IMR-90 (cell line): ENCODE data around the gene CYTH1.

Experiments
- CEBPB ChIP-seq: IDR thresholded peaks from 2 replicates; pipeline ENCODE4 v1.6.1; 2012; ENCODE audit warnings: low read depth, low read length, improper control_type of control experiment
- MAZ ChIP-seq: IDR thresholded peaks from 2 replicates; pipeline ENCODE4 v1.6.1; 2012; ENCODE audit warnings: low read depth, mild to moderate bottlenecking, low read length, improper control_type of control experiment, moderate library complexity, borderline replicate concordance
- POLR2A ChIP-seq: IDR thresholded peaks from 2 replicates; pipeline ENCODE4 v1.6.1; 2012; ENCODE audit warnings: mild to moderate bottlenecking, low read depth, low read length
- RAD21 ChIP-seq: IDR thresholded peaks from 2 replicates; pipeline ENCODE4 v1.6.1; 2012; ENCODE audit warnings: low read length, improper control_type of control experiment
- RFX5 ChIP-seq: IDR thresholded peaks from 2 replicates; pipeline ENCODE4 v1.8.0; 2012; ENCODE audit warnings: low read depth, mild to moderate bottlenecking, low read length, moderate library complexity
- SMC3 ChIP-seq: fragments of 150-350 bp; IDR thresholded peaks from 2 replicates; pipeline ENCODE4 v1.6.1; 2016; ENCODE audit warnings: low read depth, mild to moderate bottlenecking, antibody characterized with exemption, low read length, moderate library complexity
- TF ChIP-seq, protein P1 (sequence below): conservative IDR thresholded peaks from 2 replicates; pipeline ENCODE4 v1.5.1; 2012; ENCODE audit warnings: mild to moderate bottlenecking, low read depth, low read length, improper control_type of control experiment
- TF ChIP-seq, protein P2 (sequence below): fragments of 150-350 bp; IDR thresholded peaks from 2 replicates; pipeline ENCODE4 v1.6.1; 2017; ENCODE audit warnings: mild to moderate bottlenecking, antibody characterized with exemption, low read length, low read depth
- TF ChIP-seq, protein P3 (sequence below): fragments of 150-350 bp; IDR thresholded peaks from 2 replicates; pipeline ENCODE4 v1.6.1; 2016; ENCODE audit warnings: low read depth, mild to moderate bottlenecking, low read length, moderate library complexity, borderline replicate concordance

DNA sequence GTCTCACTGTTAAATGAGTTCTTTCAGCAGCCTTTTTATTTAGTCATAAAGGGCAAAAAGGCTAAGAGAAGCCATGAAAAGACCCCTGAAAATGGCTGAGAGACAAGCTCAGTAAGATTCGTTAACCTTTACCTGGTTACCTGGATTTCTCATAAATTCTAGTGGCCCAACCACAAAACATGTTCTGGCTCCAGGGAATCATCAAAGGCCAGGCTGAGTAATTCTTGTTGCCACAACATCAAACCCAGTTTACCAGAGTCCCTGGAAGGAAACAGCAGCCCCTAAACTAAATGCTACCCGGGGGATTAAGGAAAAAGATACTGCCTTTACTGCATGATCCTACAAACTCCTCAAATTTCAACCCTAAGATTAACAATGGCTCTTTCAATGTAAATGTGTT, 15.8 kb downstream of the CYTH1 start:
- TF ChIP-seq RAD21 (no peak), POLR2A (no peak), MAZ (no peak), SMC3 (no peak), RFX5 (no peak), CEBPB (no peak)
- TF ChIP-seq, protein P1, sequence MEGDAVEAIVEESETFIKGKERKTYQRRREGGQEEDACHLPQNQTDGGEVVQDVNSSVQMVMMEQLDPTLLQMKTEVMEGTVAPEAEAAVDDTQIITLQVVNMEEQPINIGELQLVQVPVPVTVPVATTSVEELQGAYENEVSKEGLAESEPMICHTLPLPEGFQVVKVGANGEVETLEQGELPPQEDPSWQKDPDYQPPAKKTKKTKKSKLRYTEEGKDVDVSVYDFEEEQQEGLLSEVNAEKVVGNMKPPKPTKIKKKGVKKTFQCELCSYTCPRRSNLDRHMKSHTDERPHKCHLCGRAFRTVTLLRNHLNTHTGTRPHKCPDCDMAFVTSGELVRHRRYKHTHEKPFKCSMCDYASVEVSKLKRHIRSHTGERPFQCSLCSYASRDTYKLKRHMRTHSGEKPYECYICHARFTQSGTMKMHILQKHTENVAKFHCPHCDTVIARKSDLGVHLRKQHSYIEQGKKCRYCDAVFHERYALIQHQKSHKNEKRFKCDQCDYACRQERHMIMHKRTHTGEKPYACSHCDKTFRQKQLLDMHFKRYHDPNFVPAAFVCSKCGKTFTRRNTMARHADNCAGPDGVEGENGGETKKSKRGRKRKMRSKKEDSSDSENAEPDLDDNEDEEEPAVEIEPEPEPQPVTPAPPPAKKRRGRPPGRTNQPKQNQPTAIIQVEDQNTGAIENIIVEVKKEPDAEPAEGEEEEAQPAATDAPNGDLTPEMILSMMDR: no peak
- TF ChIP-seq, protein P2, sequence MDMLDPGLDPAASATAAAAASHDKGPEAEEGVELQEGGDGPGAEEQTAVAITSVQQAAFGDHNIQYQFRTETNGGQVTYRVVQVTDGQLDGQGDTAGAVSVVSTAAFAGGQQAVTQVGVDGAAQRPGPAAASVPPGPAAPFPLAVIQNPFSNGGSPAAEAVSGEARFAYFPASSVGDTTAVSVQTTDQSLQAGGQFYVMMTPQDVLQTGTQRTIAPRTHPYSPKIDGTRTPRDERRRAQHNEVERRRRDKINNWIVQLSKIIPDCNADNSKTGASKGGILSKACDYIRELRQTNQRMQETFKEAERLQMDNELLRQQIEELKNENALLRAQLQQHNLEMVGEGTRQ: no peak
- TF ChIP-seq, protein P3, sequence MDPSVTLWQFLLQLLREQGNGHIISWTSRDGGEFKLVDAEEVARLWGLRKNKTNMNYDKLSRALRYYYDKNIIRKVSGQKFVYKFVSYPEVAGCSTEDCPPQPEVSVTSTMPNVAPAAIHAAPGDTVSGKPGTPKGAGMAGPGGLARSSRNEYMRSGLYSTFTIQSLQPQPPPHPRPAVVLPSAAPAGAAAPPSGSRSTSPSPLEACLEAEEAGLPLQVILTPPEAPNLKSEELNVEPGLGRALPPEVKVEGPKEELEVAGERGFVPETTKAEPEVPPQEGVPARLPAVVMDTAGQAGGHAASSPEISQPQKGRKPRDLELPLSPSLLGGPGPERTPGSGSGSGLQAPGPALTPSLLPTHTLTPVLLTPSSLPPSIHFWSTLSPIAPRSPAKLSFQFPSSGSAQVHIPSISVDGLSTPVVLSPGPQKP: no peak
